Measurements from ENCODE around the gene TDRD9.
A peak's percentile ranks its signal among the peaks of the same experiment; 100 is the strongest.

The TDRD9 gene

GRCh38 chr14:104076743-104077142 is 148.5 kb downstream of the TDRD9 start:
- DNase-seq, result no peak

- peak; percentile 10 for DNase-seq
Observed at GRCh38 chr14:104078031-104078455, 149.8 kb downstream of the TDRD9 start.

GRCh38 chr14:104080376-104081260 is 152.4 kb downstream of the TDRD9 start:
- no peak for DNase-seq

GRCh38 chr14:104081261-104081835 is 153.1 kb downstream of the TDRD9 start:
- DNase-seq, result no peak

GRCh38 chr14:104081951-104082464 is 153.8 kb downstream of the TDRD9 start:
- DNase-seq, result no peak

GRCh38 chr14:104082807-104083206 is 154.6 kb downstream of the TDRD9 start:
- DNase-seq, result no peak

- DNase-seq, result no peak
Observed at GRCh38 chr14:104084251-104085002, 156.2 kb downstream of the TDRD9 start.

GRCh38 chr14:104085032-104085888 is 157.0 kb downstream of the TDRD9 start, which contains the start of gene ASPG:
ASPG (plus strand) TSS chr14:104085700; CDS start chr14:104085771, 71 bp downstream.
- DNase-seq, result no peak

- DNase-seq, result no peak
Observed at GRCh38 chr14:104085889-104086201, 157.6 kb downstream of the TDRD9 start.

- no peak for DNase-seq
Observed at GRCh38 chr14:104086210-104086660, 158.0 kb downstream of the TDRD9 start.

- DNase-seq, result no peak
Observed at GRCh38 chr14:104086661-104087461, 158.6 kb downstream of the TDRD9 start.

- no peak for DNase-seq
Observed at GRCh38 chr14:104087505-104087904, 159.2 kb downstream of the TDRD9 start.

- DNase-seq, result no peak
Observed at GRCh38 chr14:104087981-104088850, 160.0 kb downstream of the TDRD9 start.

- no peak for DNase-seq
Observed at GRCh38 chr14:104090071-104090748, 162.0 kb downstream of the TDRD9 start.

- no peak for DNase-seq
Observed at GRCh38 chr14:104091061-104091926, 163.0 kb downstream of the TDRD9 start.

- no peak for DNase-seq
Observed at GRCh38 chr14:104091927-104092771, 163.9 kb downstream of the TDRD9 start.

- DNase-seq, result no peak
Observed at GRCh38 chr14:104092931-104093365, 164.7 kb downstream of the TDRD9 start.

All from GOT3 (cell line).